NCI-H345 treated with DMSO at 0.1 percent for 48 hours (cell line): Measurements from ENCODE around the gene KRT17.
"Not testable (repeated sequence)": the region's sequence is repeated elsewhere in the genome, so short reads cannot be mapped to it uniquely, and the experiment has no call there.

Experiments used
- DNase-seq: peaks from one replicate; lab custom pipeline; 2025; ENCODE audit not compliant: unreplicated experiment; lab: John Stamatoyannopoulos, UW

Gene KRT17

GRCh38 chr17:41621435-41621817 lies 2.9 kb downstream of the KRT17 start:
- DNase-seq, result not testable (repeated sequence)

DNA sequence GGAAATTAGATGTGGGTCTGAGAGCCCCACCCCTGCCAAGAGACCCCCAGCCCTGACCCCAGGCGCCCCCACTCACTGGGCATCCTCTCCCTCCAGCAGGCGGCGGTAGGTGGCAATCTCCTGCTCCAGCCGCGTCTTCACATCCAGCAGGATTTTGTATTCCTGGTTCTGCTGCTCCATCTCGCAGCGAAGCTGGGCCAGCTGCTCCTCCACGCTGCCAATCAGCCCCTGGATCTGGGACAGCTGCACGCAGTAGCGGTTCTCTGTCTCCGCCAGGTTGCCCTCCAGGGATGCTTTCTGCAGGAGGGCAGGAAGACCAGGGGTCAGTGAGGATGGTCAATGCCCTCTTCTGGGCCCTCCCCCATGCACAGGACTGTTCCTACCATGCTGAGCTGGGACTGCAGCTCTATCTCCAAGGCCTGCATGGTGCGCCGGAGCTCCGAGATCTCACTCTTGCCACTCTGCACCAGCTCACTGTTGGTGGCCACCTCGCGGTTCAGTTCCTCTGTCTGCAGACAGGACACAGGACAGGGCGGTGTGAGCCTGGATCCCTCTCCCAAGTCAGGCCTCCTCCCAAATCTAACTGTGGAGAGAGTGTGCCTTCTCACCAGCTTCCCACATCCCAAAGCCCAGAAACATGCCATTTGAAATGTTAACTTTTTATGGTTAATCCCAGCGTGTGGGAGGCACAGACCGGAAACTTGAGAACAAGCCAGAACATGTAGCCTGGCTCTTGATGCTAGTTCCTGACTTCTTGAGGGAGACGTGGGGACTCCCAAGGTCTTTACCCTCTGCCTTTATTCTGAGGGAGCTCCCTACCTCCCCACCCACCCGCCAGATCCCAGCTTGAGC lies 3.6 kb downstream of the KRT17 start:
- no peak for DNase-seq

DNA sequence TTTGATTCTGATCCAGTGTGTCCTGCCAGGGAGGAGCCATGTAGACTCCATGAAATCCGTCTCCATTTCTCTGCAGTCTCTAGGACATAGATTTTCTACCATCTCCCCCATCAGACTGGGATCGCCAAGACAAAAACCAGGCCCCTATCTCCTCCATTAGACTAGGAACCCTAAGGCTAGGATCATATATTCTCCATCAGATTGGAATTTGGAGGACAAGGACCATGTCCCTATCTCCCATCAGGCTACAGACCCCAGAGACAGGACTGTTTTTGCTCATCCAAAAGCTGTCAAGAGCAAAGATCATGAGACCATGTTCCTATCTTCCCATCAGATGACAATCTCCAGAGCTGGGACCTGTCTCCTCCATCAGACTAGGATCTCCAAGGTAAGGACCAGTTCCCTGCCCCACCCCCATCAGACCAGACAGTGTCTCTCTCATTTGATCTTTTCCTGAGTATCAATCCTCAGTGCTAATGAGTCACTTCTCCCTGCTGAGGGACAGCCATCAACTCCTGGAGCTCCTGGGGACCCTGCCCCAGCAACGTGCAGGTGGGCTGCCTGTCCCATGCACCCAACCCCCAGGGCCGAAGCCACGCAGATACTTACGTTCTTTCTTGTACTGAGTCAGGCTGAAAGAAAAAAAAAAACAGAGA lies 4.3 kb downstream of the KRT17 start:
- DNase-seq, result not testable (repeated sequence)

GRCh38 chr17:41619036-41619926 lies 5.1 kb downstream of the KRT17 start:
- no peak for DNase-seq

DNA sequence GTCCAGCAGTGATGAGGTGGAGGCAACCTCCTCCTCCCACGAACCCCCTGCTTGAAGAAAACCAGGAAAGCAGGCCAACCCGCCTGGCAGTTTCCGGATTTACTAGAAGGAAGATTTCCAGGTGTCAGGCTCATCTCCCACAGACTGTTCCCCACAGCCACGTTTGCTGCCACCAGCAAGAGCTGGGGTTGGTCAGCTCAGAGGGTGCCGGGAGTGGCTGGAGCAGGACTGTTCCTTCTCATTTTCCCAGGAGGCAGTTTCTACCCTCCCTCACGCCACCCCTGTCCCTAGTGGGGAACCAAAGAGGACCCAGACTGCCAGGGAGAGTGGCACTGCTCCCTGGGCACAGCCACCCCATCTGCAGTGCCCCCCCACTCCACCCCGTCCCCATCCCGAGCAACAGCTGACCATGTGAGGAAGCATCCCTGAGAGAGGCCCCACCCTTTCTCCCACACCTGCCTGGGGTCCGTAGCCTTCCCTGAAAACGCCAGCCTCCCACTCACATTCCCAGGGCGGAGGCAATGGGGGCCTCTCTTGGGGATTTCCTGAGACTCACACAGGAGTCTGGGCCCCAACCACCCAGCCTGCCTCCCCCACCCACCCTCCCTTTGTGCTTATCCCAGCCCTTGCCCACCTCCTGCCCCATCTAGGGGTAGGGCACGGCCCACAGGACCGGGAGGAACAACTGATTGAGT lies 5.9 kb downstream of the KRT17 start:
- no peak for DNase-seq

GRCh38 chr17:41617698-41618097 lies 6.7 kb downstream of the KRT17 start:
- DNase-seq, result no peak

DNA sequence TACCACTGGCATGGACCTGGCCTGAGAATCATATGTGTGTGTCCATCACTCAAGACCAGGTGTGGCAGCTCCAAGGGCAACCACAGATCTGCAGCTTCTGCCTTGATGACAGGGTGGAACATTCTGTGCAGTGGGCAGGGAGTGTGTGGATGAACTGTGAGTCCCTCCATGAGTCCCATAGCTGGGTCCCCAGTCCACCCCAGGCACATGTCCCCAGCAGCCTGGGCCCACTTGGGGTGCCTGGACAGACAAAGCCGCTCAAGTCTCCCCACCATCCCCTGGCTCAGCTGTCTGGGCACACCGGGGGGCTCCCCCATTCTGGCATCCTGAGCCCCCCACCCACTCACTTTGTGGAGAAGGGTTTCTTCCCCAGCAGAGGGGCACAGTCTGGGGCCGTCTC lies 7.2 kb downstream of the KRT17 start:
- no peak for DNase-seq

- not testable (repeated sequence) for DNase-seq
Measured at GRCh38 chr17:41616486-41616885, 7.9 kb downstream of the KRT17 start.

DNA sequence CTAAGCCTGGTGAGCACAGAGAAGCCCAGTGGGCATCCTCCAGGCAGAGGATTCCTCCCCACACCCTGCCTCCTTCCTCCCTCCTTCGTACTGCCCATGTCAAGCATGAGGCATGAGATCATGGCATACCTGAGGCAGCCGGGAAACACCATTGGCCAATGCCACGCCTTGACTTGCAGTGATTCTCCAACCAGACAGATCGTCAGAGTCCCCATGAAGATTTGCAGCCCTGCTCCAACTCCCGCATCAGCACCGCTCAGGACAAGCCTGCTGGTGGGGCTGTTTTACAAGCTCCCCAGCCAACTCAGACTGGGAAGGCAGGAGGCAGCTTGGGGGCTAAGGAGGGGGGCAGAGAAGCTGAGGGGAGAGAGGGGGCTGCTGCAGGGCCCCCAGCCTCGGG lies 8.9 kb downstream of the KRT17 start:
- DNase-seq, result no peak

GRCh38 chr17:41614767-41615166 lies 9.6 kb downstream of the KRT17 start:
- DNase-seq, result not testable (repeated sequence)

DNA sequence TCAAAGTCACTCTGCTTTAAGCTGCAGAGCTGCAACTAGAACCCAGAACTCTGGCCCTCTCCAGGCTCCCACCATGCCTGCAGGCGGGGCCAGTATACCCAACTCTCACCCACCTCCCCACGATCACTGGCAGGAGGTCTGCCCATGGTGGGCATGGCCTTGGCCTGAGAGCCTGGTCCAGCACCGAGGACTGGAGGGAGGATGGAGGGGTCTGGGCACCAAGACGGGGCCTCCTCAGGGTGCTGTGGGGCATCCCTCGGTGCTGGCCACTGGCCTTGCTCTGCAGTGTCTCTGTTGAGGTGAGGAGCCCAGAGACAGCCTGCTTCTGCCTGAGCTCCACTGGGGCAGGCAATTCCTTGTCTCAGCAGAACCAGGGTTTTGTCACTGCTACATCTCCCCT lies 10.3 kb downstream of the KRT17 start:
- DNase-seq, result no peak

- no peak for DNase-seq
Measured at GRCh38 chr17:41613277-41614082, 10.9 kb downstream of the KRT17 start.

DNA sequence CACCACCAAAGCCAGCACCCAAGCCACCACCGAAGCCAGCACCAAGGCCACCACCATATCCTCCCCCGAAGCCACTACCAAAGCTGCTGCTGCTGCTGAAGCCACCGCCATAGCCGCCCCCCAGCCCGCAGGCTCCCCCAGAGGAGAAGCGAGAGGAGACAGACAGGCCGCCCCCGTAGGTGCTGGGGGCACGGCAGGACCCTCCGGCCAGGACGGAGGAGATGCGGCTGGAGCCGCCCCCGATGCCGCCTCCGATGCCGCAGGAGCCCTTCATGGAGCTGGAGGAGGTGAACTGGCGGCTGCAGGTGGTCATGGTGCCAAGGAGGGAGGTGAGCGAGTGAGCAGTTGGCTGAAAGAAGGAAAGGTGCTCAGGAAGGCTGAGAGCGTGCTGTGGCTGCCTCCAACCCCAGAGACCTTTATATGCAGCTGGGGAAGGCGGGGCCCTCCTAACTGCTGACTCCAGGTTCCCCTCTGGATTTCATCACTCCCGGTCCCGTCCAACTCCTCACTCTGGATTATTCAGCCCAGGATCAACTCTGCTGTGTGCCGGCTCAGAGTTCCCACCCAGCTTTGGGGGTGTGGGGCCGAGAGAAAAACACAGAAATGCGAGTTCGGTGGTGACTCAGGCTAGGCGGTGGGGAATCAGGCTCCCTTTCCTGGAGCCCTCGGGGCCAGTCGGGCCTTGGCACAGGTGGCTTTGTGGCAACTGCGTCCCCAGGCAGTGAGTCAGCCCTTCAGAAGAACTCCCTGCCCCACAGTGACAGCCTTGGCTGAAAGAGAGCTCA lies 11.8 kb downstream of the KRT17 start, which contains the start of gene KRT16:
KRT16 (minus strand) TSS at position 392 of the 785 bp plus-strand sequence; CDS start at position 313, 79 bp downstream.
- not testable (repeated sequence) for DNase-seq

DNA sequence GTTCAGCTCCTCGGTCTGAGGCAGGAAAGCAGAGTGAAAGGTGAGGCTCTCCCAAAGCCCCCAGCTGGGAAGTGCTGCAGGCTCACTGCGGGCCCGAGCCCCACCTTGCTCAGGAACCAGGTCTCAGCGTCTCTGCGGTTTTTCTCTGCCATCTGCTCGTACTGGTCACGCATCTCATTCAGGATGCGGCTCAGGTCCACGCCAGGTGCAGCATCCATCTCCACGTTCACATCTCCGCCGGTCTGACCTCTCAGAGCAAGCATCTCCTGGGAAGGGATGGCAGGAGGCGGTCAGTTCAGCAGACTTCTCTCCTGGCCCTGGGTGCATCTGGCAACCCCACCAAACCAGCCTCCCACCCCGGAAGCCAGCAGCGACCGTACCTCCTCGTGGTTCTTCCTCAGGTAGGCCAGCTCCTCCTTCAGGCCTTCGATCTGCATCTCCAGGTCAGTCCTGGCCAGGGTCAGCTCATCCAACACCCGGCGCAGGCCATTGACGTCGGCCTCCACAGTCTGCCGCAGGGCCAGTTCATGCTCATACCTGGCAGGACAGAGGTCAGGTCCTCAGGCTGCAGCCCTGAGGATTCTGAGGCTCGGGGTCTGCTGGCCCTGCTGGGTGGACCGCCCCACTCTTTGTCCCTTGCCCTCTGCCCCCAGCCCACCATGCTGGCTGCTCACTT lies 13.3 kb downstream of the KRT17 start:
- no peak for DNase-seq

DNA sequence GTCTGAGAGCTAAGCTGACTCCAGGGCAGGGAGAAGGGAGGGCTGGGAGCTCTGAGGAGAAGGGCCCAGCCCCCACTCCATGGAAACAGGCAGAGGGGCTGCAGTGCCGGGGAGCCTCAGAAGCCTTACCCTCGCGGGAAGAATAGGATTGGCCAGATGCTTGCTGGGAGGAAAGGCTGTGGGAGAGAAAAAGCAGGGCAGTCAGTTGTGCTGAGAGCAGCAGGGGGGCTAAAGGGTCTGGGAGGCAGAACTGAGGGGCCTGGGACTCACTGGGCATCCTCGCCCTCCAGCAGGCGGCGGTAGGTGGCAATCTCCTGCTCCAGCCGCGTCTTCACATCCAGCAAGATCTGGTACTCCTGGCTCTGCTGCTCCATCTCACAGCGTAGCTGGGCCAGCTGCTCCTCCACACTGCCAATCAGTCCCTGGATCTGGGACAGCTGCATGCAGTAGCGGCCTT lies 14.3 kb downstream of the KRT17 start:
- not testable (repeated sequence) for DNase-seq

DNA sequence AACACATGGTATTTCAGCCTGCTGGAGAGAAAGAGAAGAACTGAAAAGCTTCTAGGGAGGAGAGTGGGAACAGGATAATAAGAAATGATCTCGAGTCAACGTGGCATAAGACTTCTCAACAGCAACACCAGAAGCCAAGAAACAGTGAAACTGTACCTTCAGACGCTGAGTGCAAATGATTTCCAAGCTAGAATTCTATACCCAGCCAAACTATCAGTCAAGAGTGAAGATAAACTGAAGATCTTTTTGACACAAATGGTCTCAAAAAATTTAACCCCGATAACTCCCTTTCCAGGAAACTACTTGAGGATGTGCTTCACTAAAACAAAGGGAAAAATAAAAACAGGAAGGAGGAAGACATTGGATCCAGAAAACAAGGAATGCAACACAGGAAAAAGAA lies 17.4 kb downstream of the KRT17 start:
- not testable (repeated sequence) for DNase-seq

DNA sequence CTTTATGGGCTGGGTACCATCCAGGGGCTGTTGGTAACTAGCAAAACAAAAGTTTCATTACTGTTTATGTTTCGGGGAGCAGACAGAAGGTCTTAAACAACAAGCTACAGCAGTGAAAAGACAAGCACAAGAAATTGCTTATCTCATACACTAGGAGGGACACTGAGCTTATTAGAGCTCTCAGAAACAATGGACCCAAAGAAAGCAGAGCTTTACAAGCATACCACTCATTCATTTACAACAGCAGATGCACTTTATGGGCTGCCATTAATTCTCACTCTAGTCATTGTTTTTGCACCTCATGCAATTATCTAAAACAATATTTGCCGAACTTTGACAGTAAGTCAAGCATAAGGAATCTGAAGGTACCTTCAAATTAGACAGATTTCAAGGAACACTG lies 21.9 kb downstream of the KRT17 start:
- DNase-seq, result no peak

- no peak for DNase-seq
Measured at GRCh38 chr17:41600318-41600717, 24.1 kb downstream of the KRT17 start.
